Endothelial cell of coronary artery (primary cell): ENCODE data around the gene SPNS2. TPM values are rescaled to one million over a fixed set of nuclear protein-coding genes. Genes with fewer than 3 reads are reported as not detected.

ENCODE experiments used
- total RNA-seq: library from RNA; depleted of rRNA; stranded (reverse); fragments of >200 nt; gene quantifications from 2 replicates; pipeline ENCODE4 v1.2.3, GENCODE V29; 2014

Gene SPNS2
- 4.6 and 10.3 TPM in 2 replicates for total RNA-seq

GRCh38 chr17:4498461-4499397, at the start of gene SPNS2:
SPNS2 (plus strand) TSS chr17:4498881; CDS start chr17:4499048, 167 bp downstream.

DNA sequence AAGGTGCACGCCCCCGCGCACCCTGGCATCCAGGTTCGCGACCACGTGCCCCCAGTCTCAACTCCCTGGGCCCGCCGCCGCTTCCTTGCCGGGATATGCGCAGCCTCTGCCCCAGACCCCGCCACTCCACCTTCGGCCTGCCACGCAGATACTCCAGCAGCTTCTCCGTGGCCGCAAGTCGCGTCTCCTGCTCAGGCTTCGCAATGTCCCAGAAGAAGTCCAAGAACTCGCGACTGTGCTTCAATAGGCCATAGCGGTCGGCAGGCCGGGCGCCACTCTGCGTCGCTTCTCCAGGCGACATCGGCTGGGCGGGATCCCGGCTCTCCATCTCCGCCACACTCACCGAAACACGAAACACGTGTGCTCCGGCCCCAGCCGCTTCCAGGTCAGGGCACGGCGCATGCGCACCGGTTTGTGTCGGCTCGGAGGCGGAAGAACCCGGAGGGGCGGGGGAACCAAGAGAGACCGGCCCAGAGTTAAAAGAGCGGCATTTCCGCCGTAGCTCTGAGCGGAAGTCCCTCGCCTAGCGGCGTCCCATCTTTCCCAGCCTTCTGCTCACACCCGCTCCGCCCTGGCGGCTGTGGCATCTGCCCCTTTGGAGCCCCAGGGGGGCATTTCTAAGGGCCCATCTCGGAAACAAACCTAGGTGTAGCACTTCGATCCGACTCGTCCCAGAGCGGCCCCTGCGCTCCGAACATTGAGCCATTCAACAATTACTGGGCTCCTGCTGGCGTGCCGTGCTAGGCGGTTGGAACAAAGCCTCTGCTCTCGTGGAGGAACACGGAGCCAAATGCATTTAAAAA, 56.5 kb downstream of the SPNS2 start, which contains the start of gene MYBBP1A:
Gene MYBBP1A, minus strand, starts transcription at position 388 of the 803 bp plus-strand sequence. Its CDS starts 60 bp downstream, at position 328.

DNA sequence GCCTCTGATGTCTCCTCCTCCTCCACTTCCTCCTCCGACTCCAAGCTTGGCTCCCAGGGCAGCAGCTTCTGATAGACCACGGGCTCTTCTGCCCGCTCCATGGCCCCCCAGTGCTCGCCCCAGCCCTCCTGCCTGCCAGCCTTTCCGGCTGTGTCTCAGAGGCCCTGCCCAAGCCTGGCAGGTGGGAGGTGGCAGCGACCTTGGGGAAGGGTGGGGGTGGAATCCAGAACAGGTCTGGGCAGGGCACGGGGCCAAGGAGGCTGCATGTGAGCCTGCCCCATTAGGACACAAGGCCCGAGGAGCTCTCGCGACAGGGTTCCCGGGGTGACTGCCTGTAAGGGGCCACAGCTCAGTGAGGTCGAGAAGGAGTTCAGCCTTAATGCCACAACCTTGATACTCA, 61.7 kb downstream of the SPNS2 start, which contains the start of gene GGT6:
Gene GGT6, minus strand, starts transcription at position 157 of the 400 bp plus-strand sequence. Its CDS starts 56 bp downstream, at position 101.

DNA sequence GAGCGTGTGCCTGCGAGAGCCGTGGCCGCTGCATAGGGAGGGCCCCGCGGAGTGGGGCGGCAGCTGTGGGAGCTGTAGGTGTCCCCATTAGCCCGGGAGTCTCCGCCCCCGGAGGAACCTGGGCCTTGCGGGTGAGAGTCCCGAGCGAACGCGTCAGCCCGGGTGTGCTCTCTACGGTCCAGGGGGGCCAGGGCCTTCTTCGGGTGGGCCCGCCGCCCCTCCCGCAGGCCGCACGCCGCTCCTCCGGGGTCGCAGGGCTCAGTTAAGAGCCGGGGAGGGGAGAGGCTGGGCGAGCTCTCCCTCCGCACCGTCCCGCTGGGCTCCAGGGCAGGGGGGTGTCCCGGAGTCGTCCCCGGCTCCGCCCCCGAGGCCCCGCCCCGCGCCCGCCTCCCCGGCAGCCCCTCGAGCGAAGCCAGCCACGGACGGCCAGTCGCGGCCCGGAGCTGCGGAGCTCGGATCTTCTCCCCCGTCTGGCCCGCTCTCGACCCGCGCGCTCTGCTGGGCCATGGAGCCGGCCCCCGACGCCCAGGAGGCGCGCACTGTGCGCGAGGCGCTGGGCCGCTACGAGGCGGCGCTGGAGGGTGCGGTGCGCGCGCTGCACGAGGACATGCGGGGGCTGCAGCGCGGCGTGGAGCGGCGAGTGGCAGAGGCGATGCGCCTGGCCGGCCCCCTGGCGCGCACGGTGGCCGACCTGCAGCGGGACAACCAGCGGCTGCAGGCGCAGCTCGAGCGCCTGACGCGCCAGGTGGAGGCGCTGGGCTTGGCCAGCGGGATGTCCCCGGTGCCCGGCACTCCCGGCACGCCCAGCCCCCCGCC, 85.6 kb downstream of the SPNS2 start, which contains the start of gene SMTNL2:
Gene SMTNL2, plus strand, starts transcription at position 429 of the 816 bp plus-strand sequence. Its CDS starts 77 bp downstream, at position 506.

Other genes starting within 250 kb of the SPNS2 start
- 29.4 and 41.0 TPM in 2 replicates for gene ANKFY1, start 234.9 kb upstream of the SPNS2 start, total RNA-seq
- gene UBE2G1, start 132.2 kb upstream of the SPNS2 start, total RNA-seq: 26.7 and 31.9 TPM in 2 replicates
- 0.09 TPM in 2 replicates for gene SPNS3, start 64.9 kb upstream of the SPNS2 start, total RNA-seq
- 53.6 and 61.1 TPM in 2 replicates for gene MYBBP1A, start 56.5 kb downstream of the SPNS2 start, total RNA-seq
- not detected in 2 replicates for gene GGT6, start 61.7 kb downstream of the SPNS2 start, total RNA-seq
- under 0.01 TPM in 1 of 2 replicates, not detected in the other for gene SMTNL2, start 85.6 kb downstream of the SPNS2 start, total RNA-seq
- gene ALOX15, start 142.8 kb downstream of the SPNS2 start, total RNA-seq: not detected in 2 replicates
- 14.3 and 17.8 TPM in 2 replicates for gene PELP1, start 205.3 kb downstream of the SPNS2 start, total RNA-seq
- 5.3 and 7.0 TPM in 2 replicates for gene ARRB2, start 211.8 kb downstream of the SPNS2 start, total RNA-seq
- gene MED11, start 232.5 kb downstream of the SPNS2 start, total RNA-seq: 9.3 and 10.7 TPM in 2 replicates
- gene ZMYND15, start 241.0 kb downstream of the SPNS2 start, total RNA-seq: under 0.01 TPM in 1 of 2 replicates, not detected in the other
- 1.3 and 1.4 TPM in 2 replicates for gene CXCL16, start 241.0 kb downstream of the SPNS2 start, total RNA-seq